HEK293T (cell line): ENCODE results near the gene MPV17.

Experiments used
- CTCF ChIA-PET: fragments of 350-600 bp; formaldehyde crosslinking; extraction: SDS; loops from one replicate; lab custom pipeline; 2021; ENCODE audit warnings: antibody characterized with exemption, inconsistent platforms; lab: Yijun Ruan, JAX
- POLR2A ChIA-PET: fragments of 350-600 bp; formaldehyde crosslinking; extraction: SDS; loops from one replicate; lab custom pipeline; 2020; ENCODE audit warnings: antibody characterized with exemption, inconsistent platforms; lab: Yijun Ruan, JAX
- DNase-seq: peaks from one replicate; pipeline ENCODE4 v3.0.0; 2012; ENCODE audit warnings: mixed read lengths; ENCODE audit errors: extremely low spot score
- ARNT ChIP-seq: fragments of 450-650 bp; IDR thresholded peaks from 2 replicates; pipeline ENCODE4 v1.6.1; 2017; ENCODE audit warnings: mild to moderate bottlenecking
- BHLHE40 ChIP-seq: fragments of 450-650 bp; IDR thresholded peaks from 2 replicates; pipeline ENCODE4 v1.6.1; 2016; ENCODE audit warnings: mild to moderate bottlenecking, moderate library complexity, borderline replicate concordance
- CTBP1 ChIP-seq: fragments of 450-650 bp; IDR thresholded peaks from 2 replicates; pipeline ENCODE4 v1.6.1; 2016; ENCODE audit warnings: borderline replicate concordance
- ELF4 ChIP-seq: fragments of 450-650 bp; IDR thresholded peaks from 2 replicates; pipeline ENCODE4 v1.6.1; 2017; ENCODE audit warnings: antibody characterized with exemption
- FOXA1 ChIP-seq: fragments of 450-650 bp; IDR thresholded peaks from 2 replicates; pipeline ENCODE4 v1.6.1; 2016; ENCODE audit warnings: mild to moderate bottlenecking
- FOXK2 ChIP-seq: fragments of 450-650 bp; IDR thresholded peaks from 2 replicates; pipeline ENCODE4 v1.6.1; 2016; ENCODE audit warnings: mild to moderate bottlenecking
- FOXM1 ChIP-seq: fragments of 450-650 bp; IDR thresholded peaks from 2 replicates; pipeline ENCODE4 v1.6.1; 2017; ENCODE audit warnings: mild to moderate bottlenecking, borderline replicate concordance
- HDGF ChIP-seq: fragments of 450-650 bp; IDR thresholded peaks from 2 replicates; pipeline ENCODE4 v1.6.1; 2017; ENCODE audit warnings: antibody characterized with exemption, borderline replicate concordance
- L3MBTL2 ChIP-seq: fragments of 450-650 bp; conservative IDR thresholded peaks from 2 replicates; pipeline ENCODE4 v1.6.1; 2016; ENCODE audit warnings: mild to moderate bottlenecking
- LEF1 ChIP-seq: fragments of 450-650 bp; IDR thresholded peaks from 2 replicates; pipeline ENCODE4 v1.6.1; 2017; ENCODE audit warnings: mild to moderate bottlenecking, borderline replicate concordance
- NFRKB ChIP-seq: fragments of 450-650 bp; IDR thresholded peaks from 2 replicates; pipeline ENCODE4 v1.6.1; 2016; ENCODE audit warnings: mild to moderate bottlenecking, moderate library complexity
- PKNOX1 ChIP-seq: fragments of 450-650 bp; IDR thresholded peaks from 2 replicates; pipeline ENCODE4 v1.6.1; 2016
- SP1 ChIP-seq: fragments of 450-650 bp; IDR thresholded peaks from 2 replicates; pipeline ENCODE4 v1.6.1; 2017
- SUZ12 ChIP-seq: fragments of 450-650 bp; IDR thresholded peaks from 2 replicates; pipeline ENCODE4 v1.6.1; 2016; ENCODE audit warnings: mild to moderate bottlenecking
- TARDBP ChIP-seq: fragments of 450-650 bp; IDR thresholded peaks from 2 replicates; pipeline ENCODE4 v1.6.1; 2016
- ZNF384 ChIP-seq: fragments of 450-650 bp; IDR thresholded peaks from 2 replicates; pipeline ENCODE4 v1.6.1; 2016

The MPV17 gene

GRCh38 chr2:27322766-27323595, at the start of gene MPV17:
Gene MPV17, minus strand, starts transcription at chr2:27323097. Its CDS starts 580 bp downstream, at chr2:27322517.
- ChIA-PET CTCF (interaction anchor here (0.6 to 0.7 kb wide), 2 partner anchors 17 to 208 kb away, joined by 3 read pairs; no protein-coding TSS in a partner anchor), POLR2A (interaction anchor here (0.6 to 2.3 kb wide), 16 partner anchors 9 to 58 kb away, joined by 3 to 17 read pairs (median 6); partner anchors contain the start of gene GTF3C2)
- DNase-seq = peak; percentile 95
- no peak for TF ChIP-seq ZNF384
- TF ChIP-seq ELF4 = 0 out of 2 replicates have a peak, but pooled peaks have one; percentile 31
- TF ChIP-seq L3MBTL2 = peak; percentile 62
- TF ChIP-seq PKNOX1 = peak; percentile 95

- CTCF ChIA-PET = interaction anchor here (1.0 kb wide), 1 partner anchor 68 kb away, joined by 3 read pairs; no protein-coding TSS in a partner anchor
- TF ChIP-seq BHLHE40 (no peak), L3MBTL2 (peak; percentile 88)
- DNase-seq = no peak
- POLR2A ChIA-PET = interaction anchor here (0.9 to 3.4 kb wide), 5 partner anchors 9 to 48 kb away, joined by 3 to 21 read pairs (median 6); partner anchors contain the start of genes GTF3C2, MPV17, PPM1G and ZNF513
Measured at GRCh38 chr2:27370816-27371620, 48.1 kb upstream of the MPV17 start.

GRCh38 chr2:27370026-27370815, 47.3 kb upstream of the MPV17 start, which contains the start of the genes EIF2B4 and SNX17:
Gene EIF2B4, minus strand, starts transcription at chr2:27370338. Its CDS starts 24 bp downstream, at chr2:27370314.
Gene SNX17, plus strand, starts transcription at chr2:27370616. Its CDS starts 128 bp downstream, at chr2:27370744.
- ChIA-PET POLR2A (interaction anchor here (1.0 to 3.4 kb wide), 13 partner anchors 10 to 58 kb away, joined by 3 to 25 read pairs (median 5); partner anchors contain the start of genes GTF3C2, MPV17, NRBP1 and PPM1G), CTCF (interaction anchor here (0.9 kb wide), 1 partner anchor 10 kb away, joined by 3 read pairs; the partner anchor contains the start of gene ZNF513)
- peak; percentile 93 for DNase-seq
- TF ChIP-seq LEF1 (0 out of 2 replicates have a peak, but pooled peaks have one; percentile 73), ELF4 (peak; percentile 64), HDGF (peak; percentile 6; the same call in 1 of the 2 replicates), FOXA1 (no peak)

- peak; percentile 62 for DNase-seq
- no peak for TF ChIP-seq L3MBTL2
- no peak for TF ChIP-seq FOXA1
- no peak for TF ChIP-seq SP1
- no peak for TF ChIP-seq ZNF384
- TF ChIP-seq PKNOX1 = no peak
- no peak for TF ChIP-seq TARDBP
- TF ChIP-seq SUZ12 = no peak
- TF ChIP-seq FOXK2 = no peak
- CTCF ChIA-PET = interaction anchor here (0.9 kb wide), 1 partner anchor 11 kb away, joined by 3 read pairs; the partner anchor contains the start of gene ZNF513
- POLR2A ChIA-PET = interaction anchor here (1.0 to 1.9 kb wide), 12 partner anchors 9 to 59 kb away, joined by 3 to 25 read pairs (median 4); partner anchors contain the start of genes GTF3C2, MPV17, NRBP1 and PPM1G
Measured at GRCh38 chr2:27369471-27370025, 46.7 kb upstream of the MPV17 start.

GRCh38 chr2:27363933-27364332, 41.0 kb upstream of the MPV17 start:
- no peak for DNase-seq
- POLR2A ChIA-PET = no interaction called here
- CTCF ChIA-PET = no interaction called here
- TF ChIP-seq ELF4 = no peak
- TF ChIP-seq ZNF384 = no peak
- no peak for TF ChIP-seq BHLHE40
- no peak for TF ChIP-seq ARNT
- TF ChIP-seq NFRKB = no peak
- no peak for TF ChIP-seq TARDBP
- TF ChIP-seq FOXK2 = no peak
- TF ChIP-seq SUZ12 = no peak
- no peak for TF ChIP-seq CTBP1
- TF ChIP-seq FOXA1 = no peak
- TF ChIP-seq L3MBTL2 = no peak
- TF ChIP-seq LEF1 = no peak
- TF ChIP-seq HDGF = no peak
- TF ChIP-seq PKNOX1 = no peak
- TF ChIP-seq FOXM1 = no peak
- TF ChIP-seq SP1 = no peak
